ENCODE measurements around the gene MB.
"Not testable (repeated sequence)": the region's sequence is repeated elsewhere in the genome, so short reads cannot be mapped to it uniquely, and the experiment has no call there.

The MB gene

GRCh38 chr22:35617137-35617755 is at the start of gene MB:
Gene MB (minus strand): TSS chr22:35617329. CDS start chr22:35617257, 72 bp downstream.
- no peak for DNase-seq (ENCODE audit: low read depth)

- not testable (repeated sequence) for DNase-seq (ENCODE audit: low read depth)
Measured at GRCh38 chr22:35666699-35667098, 49.6 kb upstream of the MB start.

- DNase-seq (ENCODE audit: low read depth), result no peak
Measured at GRCh38 chr22:35664955-35665587, 47.9 kb upstream of the MB start.

DNA sequence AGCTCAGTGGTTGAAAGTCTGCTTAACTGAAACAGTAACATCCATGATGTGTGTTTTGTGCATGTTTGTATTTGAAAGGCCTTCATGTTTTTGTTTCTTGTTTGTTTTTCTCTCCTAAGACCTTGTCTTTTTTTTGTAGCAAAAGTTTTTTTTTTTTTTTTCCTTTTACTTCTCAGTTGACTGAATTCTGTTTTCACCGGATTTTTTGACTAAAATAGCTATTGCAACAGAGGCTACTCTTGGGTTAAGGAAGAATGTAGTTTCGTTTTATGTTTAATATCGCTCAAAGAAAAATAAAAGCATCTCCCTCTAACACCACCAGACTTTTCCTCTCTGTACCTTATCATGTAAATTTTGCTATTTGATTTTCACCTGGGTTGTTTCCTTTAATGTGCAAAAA is 46.2 kb upstream of the MB start:
- no peak for DNase-seq (ENCODE audit: low read depth)

- DNase-seq (ENCODE audit: low read depth), result no peak
Measured at GRCh38 chr22:35662914-35663313, 45.8 kb upstream of the MB start.

GRCh38 chr22:35661464-35661863 is 44.3 kb upstream of the MB start:
- no peak for DNase-seq (ENCODE audit: low read depth)

GRCh38 chr22:35660291-35661127 is 43.4 kb upstream of the MB start:
- peak; percentile 44 for DNase-seq (ENCODE audit: low read depth)

DNA sequence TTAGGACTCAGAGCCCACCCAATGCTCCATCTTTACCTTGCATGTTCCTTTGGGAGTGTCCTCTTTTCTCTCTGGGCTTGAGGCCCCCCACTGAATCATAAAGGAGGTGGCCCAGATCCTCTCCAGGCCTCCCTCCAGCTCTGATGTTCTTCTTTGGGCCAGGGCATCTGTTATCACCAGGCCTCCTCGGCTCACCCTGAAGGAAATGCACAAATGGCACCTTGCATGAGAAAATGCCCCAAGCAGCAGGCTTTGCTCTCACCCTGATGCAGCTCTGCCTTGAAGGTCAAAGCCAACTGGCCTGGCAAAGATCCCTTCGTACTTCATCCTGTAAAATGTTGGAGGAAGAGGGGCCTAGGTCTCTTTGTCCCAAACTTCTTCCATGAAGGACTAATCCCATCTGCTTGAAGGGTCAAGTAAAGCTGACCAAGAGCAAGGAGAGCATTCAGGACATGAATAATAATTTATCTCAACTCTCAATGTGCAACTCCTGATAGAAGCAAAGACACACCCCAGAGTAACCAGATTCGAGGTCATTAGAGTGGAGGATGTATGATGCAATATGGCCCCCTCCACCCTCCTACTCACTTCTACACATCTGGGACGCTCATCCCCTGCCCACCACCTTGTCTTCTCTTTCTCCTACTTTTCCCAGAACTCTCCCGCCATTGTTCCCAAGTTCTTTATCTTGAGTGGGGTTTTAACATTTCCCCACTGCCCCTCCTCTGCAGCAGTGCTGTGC is 40.6 kb upstream of the MB start:
- DNase-seq (ENCODE audit: low read depth), result no peak

DNA sequence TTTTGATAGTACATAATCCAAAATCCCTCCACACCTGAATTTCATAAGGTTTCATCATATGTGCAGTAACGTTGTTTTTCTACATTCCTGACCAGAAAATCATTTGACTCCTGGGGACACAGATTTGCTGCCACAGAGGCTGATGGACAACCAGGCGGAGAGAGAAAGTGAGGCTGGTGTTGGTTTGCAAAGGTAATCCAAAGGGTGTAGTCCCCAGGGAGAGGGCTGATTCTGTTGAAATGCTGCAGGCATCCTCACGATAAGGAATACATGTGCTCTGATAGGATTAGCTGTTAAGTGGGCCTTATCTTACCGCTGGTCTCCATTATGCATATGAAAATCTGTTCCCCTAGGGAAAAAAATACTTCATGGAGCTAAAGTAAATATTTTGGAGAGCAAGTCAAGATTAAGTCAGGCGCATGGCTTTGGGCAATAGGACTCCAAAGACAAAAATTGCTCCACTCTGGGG is 39.2 kb upstream of the MB start:
- DNase-seq (ENCODE audit: low read depth), result no peak

GRCh38 chr22:35653824-35654223 is 36.7 kb upstream of the MB start:
- DNase-seq (ENCODE audit: low read depth), result no peak

GRCh38 chr22:35651085-35651484 is 34.0 kb upstream of the MB start:
- DNase-seq (ENCODE audit: low read depth), result no peak

DNA sequence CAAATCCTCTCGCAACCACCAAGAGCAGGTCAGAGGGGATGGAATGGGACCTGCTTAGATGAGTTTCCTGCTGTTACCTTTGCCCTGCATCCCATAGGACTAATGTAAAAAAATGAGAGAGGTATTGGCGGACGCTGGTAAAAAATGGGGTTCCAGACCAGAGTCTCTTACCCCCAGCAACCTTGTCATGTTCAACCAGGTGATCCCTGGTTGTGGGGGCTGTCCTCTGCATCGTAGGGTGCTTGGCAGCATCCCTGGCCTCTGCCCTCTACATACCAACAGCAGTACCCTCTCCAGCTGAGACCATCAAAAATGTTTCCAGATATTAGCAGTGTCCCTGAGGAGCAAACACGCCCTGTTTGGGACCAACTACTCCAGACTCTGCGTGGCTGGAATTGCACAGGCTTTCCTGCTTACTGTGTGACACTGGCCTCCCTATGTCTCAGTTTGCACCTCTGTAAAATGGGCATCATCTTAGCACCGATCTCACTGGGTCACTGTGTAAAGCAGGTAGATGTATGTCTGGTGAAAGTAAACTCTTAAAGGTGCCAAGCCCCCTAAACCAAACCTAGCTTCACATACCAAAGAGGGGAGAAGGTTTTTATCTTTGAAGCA is 32.6 kb upstream of the MB start:
- no peak for DNase-seq (ENCODE audit: low read depth)

DNA sequence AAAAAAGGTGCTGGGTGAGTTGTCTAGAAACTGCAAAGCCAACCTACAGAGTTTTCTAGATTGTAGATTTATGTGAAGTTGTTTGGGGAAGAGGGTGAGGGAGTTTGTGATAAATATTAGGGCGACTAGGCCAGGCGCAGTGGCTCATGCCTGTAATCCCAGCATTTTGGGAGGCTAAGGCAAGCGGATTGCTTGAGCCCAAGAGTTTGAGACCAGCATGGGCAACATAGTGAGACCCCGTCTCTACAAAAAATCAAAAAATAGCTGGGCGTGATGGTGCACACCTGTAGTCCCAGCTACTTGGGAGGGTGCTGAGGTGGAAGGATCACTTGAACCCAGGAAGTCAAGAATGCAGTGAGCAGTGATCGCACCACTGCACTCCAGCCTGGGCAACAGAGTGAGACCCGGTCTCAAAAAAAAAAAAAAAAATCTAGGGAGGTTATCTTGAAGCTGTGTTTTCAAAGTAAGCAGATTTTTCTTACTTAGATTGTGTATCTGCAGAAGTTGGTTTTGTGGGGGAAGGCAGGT is 32.0 kb upstream of the MB start:
- DNase-seq (ENCODE audit: low read depth), result no peak

DNA sequence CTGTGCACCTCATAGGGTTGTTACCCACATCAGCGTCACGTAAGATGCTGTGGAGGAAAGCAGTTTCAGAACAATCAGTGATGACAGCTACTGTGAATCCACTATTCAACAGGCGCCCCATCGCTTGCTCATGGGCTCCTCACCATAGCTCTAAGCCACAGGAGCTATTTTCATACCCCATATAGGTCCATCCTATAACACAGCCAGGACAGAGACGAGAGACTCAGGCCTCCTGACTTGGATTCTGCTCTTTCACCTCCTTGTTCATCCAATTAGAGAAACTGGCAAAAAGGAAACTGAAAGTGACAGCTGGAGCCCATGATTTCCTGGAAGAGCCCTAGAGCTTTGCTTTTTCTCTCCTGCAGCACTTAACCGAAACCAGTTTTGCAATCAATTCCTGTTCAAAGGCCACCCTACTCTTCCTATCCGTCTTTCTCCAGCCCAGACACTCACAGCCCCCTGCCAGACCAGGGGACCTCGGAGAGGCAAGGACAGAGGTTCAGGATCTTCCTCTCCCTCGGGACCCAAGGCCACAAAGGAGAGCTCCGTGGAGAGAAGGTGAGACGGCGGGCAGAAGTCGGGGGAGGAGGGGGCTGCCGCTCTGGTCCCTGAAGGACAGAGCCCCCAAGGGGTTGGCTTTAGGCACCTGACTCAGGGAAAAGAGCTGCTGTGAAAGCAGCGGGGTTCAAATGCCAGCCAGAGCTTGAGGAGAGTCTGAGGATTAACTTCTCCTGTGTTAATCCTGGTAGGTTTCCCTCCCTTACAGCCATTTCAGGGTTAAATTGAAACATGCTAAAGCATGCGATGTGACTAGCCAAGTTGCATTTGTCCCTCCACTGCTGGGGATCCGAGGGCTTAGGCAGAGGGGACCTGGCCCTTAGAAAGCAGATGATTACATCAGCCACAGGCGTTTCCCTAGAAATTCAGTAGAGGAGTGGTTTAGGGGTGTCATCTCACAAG is 31.2 kb upstream of the MB start, which contains the start of gene APOL6:
TSS of gene APOL6 (plus strand) at position 381 of the 960 bp plus-strand sequence. CDS start 7,980 bp downstream, outside the sequence.
- peak; percentile 57 for DNase-seq (ENCODE audit: low read depth)

- DNase-seq (ENCODE audit: low read depth), result no peak
Measured at GRCh38 chr22:35645646-35646045, 28.5 kb upstream of the MB start.

DNA sequence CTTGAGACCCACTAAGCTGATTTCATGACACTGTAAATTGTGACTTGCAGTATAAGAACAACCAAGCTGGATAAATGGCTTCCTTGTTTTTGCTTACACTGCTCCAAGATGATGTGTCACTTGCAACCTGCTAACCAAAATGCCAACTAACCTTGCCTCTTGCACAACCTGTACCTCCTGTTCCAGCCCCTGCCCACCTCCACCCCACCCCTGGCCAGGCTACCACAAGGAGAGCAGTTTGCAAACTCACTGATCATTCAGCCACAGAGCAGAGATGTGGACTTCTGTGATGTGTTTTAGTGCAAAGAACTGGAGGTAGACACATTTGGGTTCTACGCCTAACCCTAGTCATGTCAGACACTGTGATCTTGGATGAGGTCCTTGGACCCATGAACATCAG is 26.9 kb upstream of the MB start:
- DNase-seq (ENCODE audit: low read depth), result no peak

GRCh38 chr22:35642305-35642741 is 25.2 kb upstream of the MB start:
- no peak for DNase-seq (ENCODE audit: low read depth)

DNA sequence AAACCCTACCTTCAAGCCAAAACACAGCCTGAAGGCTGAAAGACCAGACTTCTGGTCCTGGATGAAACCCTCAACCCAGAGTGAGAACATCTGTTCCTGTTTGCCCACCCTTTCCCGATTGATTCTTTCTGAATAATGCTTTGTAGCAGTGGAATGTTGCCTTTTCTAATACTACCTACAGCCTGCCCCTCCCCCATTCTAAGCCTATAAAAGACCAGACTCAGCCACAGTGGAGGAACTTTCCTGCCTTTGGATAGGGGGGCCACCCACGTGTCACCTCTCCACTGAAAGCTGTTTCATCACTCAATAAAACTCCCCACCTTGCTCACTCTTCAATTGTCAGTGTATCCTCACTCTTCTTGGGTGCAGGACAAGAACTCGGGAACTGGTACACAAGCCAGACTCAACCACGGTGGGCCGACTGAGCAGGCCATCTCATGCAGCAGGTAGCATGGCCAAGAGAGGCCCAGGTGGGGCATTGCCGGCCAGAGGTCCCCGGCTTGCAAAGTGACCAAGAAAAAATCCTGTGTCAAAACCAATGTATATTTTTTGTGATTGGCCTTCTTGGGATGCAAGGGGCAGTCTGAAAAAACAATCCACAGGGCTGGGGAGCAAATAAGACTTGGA is 24.5 kb upstream of the MB start:
- DNase-seq (ENCODE audit: low read depth), result no peak

GRCh38 chr22:35638410-35638809 is 21.3 kb upstream of the MB start:
- no peak for DNase-seq (ENCODE audit: low read depth)

DNA sequence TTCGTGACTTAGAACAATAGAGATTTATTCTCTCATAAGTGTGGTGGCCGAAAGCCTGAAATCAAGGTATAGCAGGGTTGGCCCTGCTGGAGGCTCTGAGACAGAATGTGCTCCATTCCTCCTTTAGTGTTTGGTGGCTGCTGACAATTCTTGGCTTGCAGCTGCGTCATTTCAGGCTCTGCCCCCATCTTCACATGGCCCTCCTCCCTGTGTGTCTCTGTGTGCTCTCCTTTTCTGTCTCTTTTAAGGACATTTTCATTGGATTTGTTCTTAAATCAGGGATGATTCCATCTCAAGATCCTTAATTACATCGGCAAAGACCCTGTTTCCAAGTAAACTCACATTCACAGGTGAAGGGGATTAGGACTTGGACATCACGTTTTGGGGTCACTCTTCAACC is 20.9 kb upstream of the MB start:
- no peak for DNase-seq (ENCODE audit: low read depth)

Measured in activated T-cell treated with anti-CD3 and anti-CD28 coated beads for 24 hours (primary cell).